Stimulated activated CD4-positive, alpha-beta T cell treated with anti-CD3 and anti-CD28 coated beads, Interleukin-4, amount 100 ng/mL, for 24 hours (primary cell): ENCODE results near the gene HIPK2.

Experiments used
- DNase-seq: peaks from one replicate; pipeline ENCODE4 v3.0.0-alpha.2; 2020

The HIPK2 gene

GRCh38 chr7:139645572-139646523, 131.9 kb downstream of the HIPK2 start:
- DNase-seq = peak; percentile 88

GRCh38 chr7:139643951-139644585, 133.7 kb downstream of the HIPK2 start:
- DNase-seq = no peak

GRCh38 chr7:139642283-139642682, 135.5 kb downstream of the HIPK2 start:
- DNase-seq = no peak

- DNase-seq = no peak
Measured at GRCh38 chr7:139641337-139641992, 136.3 kb downstream of the HIPK2 start.

- no peak for DNase-seq
Measured at GRCh38 chr7:139640681-139641080, 137.1 kb downstream of the HIPK2 start.

GRCh38 chr7:139639563-139639962, 138.2 kb downstream of the HIPK2 start:
- DNase-seq = no peak

- DNase-seq = peak; percentile 67
Measured at GRCh38 chr7:139635526-139636302, 142.1 kb downstream of the HIPK2 start.

- DNase-seq = no peak
Measured at GRCh38 chr7:139634087-139634486, 143.7 kb downstream of the HIPK2 start.

GRCh38 chr7:139631520-139632031, 146.2 kb downstream of the HIPK2 start:
- DNase-seq = no peak

- no peak for DNase-seq
Measured at GRCh38 chr7:139630643-139631519, 146.9 kb downstream of the HIPK2 start.

- no peak for DNase-seq
Measured at GRCh38 chr7:139629392-139630082, 148.3 kb downstream of the HIPK2 start.

GRCh38 chr7:139627831-139628230, 150.0 kb downstream of the HIPK2 start:
- DNase-seq = no peak

GRCh38 chr7:139626817-139627216, 151.0 kb downstream of the HIPK2 start:
- DNase-seq = no peak

GRCh38 chr7:139623518-139623917, 154.3 kb downstream of the HIPK2 start:
- no peak for DNase-seq

GRCh38 chr7:139620676-139621344, 157.0 kb downstream of the HIPK2 start:
- DNase-seq = peak; percentile 65

GRCh38 chr7:139619367-139619657, 158.5 kb downstream of the HIPK2 start:
- no peak for DNase-seq

GRCh38 chr7:139618482-139619366, 159.1 kb downstream of the HIPK2 start:
- DNase-seq = peak; percentile 45

- DNase-seq = no peak
Measured at GRCh38 chr7:139617074-139617473, 160.7 kb downstream of the HIPK2 start.

- DNase-seq = no peak
Measured at GRCh38 chr7:139614886-139615285, 162.9 kb downstream of the HIPK2 start.
